HG03460 (cell line): ENCODE results near the gene PRKRA.
"Not testable (repeated sequence)": the region's sequence is repeated elsewhere in the genome, so short reads cannot be mapped to it uniquely, and the experiment has no call there.

Experiments
- ATAC-seq: cut with Tn5 transposase; IDR thresholded peaks from one replicate; pipeline ENCODE4 v1.9.1; 2021; ENCODE audit not compliant: unreplicated experiment

PRKRA gene

GRCh38 chr2:178469219-178469849 is 18.4 kb upstream of the PRKRA start:
- no peak for ATAC-seq

GRCh38 chr2:178457390-178457886 is 6.5 kb upstream of the PRKRA start:
- ATAC-seq = no peak

- ATAC-seq = no peak
Observed at GRCh38 chr2:178455947-178456346, 5.0 kb upstream of the PRKRA start.

- ATAC-seq = no peak
Observed at GRCh38 chr2:178452870-178453269, 1.9 kb upstream of the PRKRA start.

- ATAC-seq = no peak
Observed at GRCh38 chr2:178452334-178452733, 1.4 kb upstream of the PRKRA start.

GRCh38 chr2:178450524-178450773 is 526 bp downstream of the PRKRA start:
- peak; percentile 51 for ATAC-seq

GRCh38 chr2:178449700-178450523 is 1.1 kb downstream of the PRKRA start:
- ATAC-seq = peak; percentile 6

- ATAC-seq = no peak
Observed at GRCh38 chr2:178448968-178449661, 1.9 kb downstream of the PRKRA start.

- ATAC-seq = no peak
Observed at GRCh38 chr2:178441426-178441825, 9.5 kb downstream of the PRKRA start.

- no peak for ATAC-seq
Observed at GRCh38 chr2:178436662-178437061, 14.3 kb downstream of the PRKRA start.

- no peak for ATAC-seq
Observed at GRCh38 chr2:178429336-178429735, 21.6 kb downstream of the PRKRA start.

GRCh38 chr2:178428396-178428806 is 22.6 kb downstream of the PRKRA start:
- ATAC-seq = no peak

- no peak for ATAC-seq
Observed at GRCh38 chr2:178427458-178427857, 23.5 kb downstream of the PRKRA start.

- ATAC-seq = no peak
Observed at GRCh38 chr2:178426388-178426787, 24.6 kb downstream of the PRKRA start.

- no peak for ATAC-seq
Observed at GRCh38 chr2:178425255-178425827, 25.6 kb downstream of the PRKRA start.

GRCh38 chr2:178423746-178424145 is 27.2 kb downstream of the PRKRA start:
- not testable (repeated sequence) for ATAC-seq

GRCh38 chr2:178422097-178422496 is 28.9 kb downstream of the PRKRA start:
- no peak for ATAC-seq

GRCh38 chr2:178420463-178420999 is 30.4 kb downstream of the PRKRA start:
- no peak for ATAC-seq

- no peak for ATAC-seq
Observed at GRCh38 chr2:178419123-178419522, 31.9 kb downstream of the PRKRA start.

GRCh38 chr2:178418426-178418825 is 32.5 kb downstream of the PRKRA start:
- no peak for ATAC-seq

- ATAC-seq = no peak
Observed at GRCh38 chr2:178417916-178418315, 33.1 kb downstream of the PRKRA start.
